ENCODE results near the gene ZKSCAN5.
"Not testable (repeated sequence)": the region's sequence is repeated elsewhere in the genome, so short reads cannot be mapped to it uniquely, and the experiment has no call there.

Gene ZKSCAN5

GRCh38 chr7:99498546-99498944 lies 5.9 kb upstream of the ZKSCAN5 start:
- DNase-seq: no peak

- DNase-seq: no peak
Measured at GRCh38 chr7:99499371-99499720, 5.1 kb upstream of the ZKSCAN5 start.

GRCh38 chr7:99499721-99500636 lies 4.5 kb upstream of the ZKSCAN5 start, which contains the start of gene ZNF394:
Gene ZNF394, minus strand, starts transcription at chr7:99500281. Its CDS starts 188 bp downstream, at chr7:99500093.
- peak; percentile 78 for DNase-seq

- no peak for DNase-seq
Measured at GRCh38 chr7:99500637-99501009, 3.8 kb upstream of the ZKSCAN5 start.

- DNase-seq: not testable (repeated sequence)
Measured at GRCh38 chr7:99501236-99501635, 3.2 kb upstream of the ZKSCAN5 start.

- no peak for DNase-seq
Measured at GRCh38 chr7:99504281-99504602, 220 bp upstream of the ZKSCAN5 start.

GRCh38 chr7:99505324-99505662 lies 831 bp downstream of the ZKSCAN5 start:
- DNase-seq: no peak

- no peak for DNase-seq
Measured at GRCh38 chr7:99514050-99514449, 9.6 kb downstream of the ZKSCAN5 start.

- no peak for DNase-seq
Measured at GRCh38 chr7:99521399-99521798, 16.9 kb downstream of the ZKSCAN5 start.

GRCh38 chr7:99525713-99526440 lies 21.4 kb downstream of the ZKSCAN5 start:
- no peak for DNase-seq

DNA sequence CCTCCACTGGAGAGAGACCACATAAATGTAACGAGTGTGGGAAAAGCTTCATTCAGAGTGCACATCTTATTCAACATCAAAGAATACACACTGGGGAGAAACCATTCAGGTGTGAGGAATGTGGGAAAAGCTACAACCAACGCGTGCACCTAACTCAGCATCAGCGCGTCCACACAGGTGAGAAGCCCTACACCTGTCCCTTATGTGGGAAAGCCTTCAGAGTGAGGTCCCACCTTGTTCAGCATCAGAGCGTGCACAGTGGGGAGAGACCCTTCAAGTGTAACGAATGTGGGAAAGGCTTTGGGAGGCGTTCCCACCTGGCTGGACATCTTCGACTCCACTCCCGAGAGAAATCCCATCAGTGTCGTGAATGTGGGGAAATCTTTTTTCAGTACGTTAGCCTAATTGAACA lies 26.9 kb downstream of the ZKSCAN5 start:
- DNase-seq: no peak

- no peak for DNase-seq
Measured at GRCh38 chr7:99535667-99536066, 31.2 kb downstream of the ZKSCAN5 start.

- no peak for DNase-seq
Measured at GRCh38 chr7:99539213-99539811, 34.9 kb downstream of the ZKSCAN5 start.

DNA sequence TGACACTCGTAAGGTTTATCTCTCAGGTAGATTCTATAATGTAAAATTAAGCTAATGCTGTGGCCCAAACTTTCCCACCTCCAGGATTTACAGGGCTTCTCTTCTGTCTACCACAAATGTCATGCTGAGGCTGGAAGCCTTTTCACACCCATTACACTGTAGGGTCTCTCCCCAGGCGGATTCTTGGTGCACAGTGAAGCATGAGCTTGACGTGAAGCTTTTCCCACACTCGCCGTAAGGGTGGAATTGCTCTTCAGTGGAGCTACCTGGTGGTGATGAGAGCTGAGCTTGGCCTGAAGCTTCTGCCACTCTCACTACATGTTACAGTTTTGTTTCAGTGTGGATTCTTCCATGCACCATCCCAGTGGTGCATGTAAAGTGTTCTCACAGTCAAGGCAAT lies 36.1 kb downstream of the ZKSCAN5 start:
- no peak for DNase-seq

GRCh38 chr7:99541212-99541611 lies 36.8 kb downstream of the ZKSCAN5 start:
- DNase-seq: no peak

DNA sequence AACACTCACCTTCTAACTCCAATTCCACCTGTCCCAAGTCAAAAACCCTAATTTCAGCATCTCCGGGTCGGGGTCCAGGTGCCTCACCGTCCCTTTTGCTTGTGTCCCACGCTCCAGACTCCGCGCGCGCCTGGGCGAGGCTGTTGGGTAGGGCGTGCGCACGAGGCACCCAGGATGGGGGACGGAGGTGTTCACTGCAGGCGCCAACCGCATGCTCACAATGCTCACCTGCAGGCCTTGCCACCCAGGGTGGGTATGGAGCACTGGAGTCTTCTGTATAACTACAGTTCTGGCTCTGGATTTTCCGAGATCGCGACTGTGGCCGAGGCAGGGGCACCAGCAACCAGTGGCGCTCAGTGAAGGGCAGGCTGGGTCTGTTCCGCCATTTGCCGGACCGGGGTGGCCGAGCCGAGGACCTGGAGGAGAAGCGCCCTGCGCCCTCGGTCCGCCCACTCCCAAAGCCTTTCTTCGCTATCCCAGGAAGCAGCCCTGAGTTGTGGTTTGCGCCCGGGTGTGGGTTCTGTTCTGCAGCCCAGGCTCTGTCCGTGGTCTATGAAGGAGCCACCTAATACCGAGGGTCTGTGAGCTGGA lies 38.7 kb downstream of the ZKSCAN5 start:
- no peak for DNase-seq

- no peak for DNase-seq
Measured at GRCh38 chr7:99543916-99544315, 39.5 kb downstream of the ZKSCAN5 start.

GRCh38 chr7:99545308-99545707 lies 40.8 kb downstream of the ZKSCAN5 start:
- not testable (repeated sequence) for DNase-seq

GRCh38 chr7:99549545-99549944 lies 45.1 kb downstream of the ZKSCAN5 start:
- DNase-seq: not testable (repeated sequence)

- DNase-seq: no peak
Measured at GRCh38 chr7:99551334-99551733, 46.9 kb downstream of the ZKSCAN5 start.

- peak; percentile 80 for DNase-seq
Measured at GRCh38 chr7:99551767-99552463, 47.5 kb downstream of the ZKSCAN5 start, which contains the start of gene FAM200A. Gene FAM200A, minus strand, starts transcription at chr7:99552114. Its CDS starts 3,707 bp downstream, at chr7:99548407.

DNA sequence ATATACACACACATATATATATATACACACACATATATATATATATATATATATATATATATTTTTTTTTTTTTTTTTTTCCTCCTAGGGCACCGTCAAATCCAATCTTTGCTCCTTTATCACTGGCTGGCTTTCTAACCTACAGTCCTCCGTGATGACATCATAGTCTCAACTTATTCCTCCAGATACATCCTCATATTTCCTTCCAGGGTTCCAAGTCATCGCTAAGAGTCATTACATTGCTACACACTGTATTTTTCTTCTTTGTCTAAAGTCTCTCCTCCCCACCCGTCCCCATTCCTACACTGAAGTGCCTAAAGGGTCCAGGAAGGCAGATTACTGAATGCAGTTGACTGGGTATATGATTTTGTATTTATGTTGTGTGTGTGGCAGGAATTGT lies 48.6 kb downstream of the ZKSCAN5 start:
- no peak for DNase-seq

- DNase-seq: no peak
Measured at GRCh38 chr7:99554939-99555338, 50.5 kb downstream of the ZKSCAN5 start.
